WERI-Rb-1 (cell line): ENCODE data around the gene SPON2.

Source experiments
- DNase-seq: peaks from one replicate; pipeline ENCODE4 v3.0.0-alpha.2; 2020
- H3K27ac ChIP-seq: fragments of 250-450 bp; sonication (Bioruptor Pico); 2 replicates; pipeline ENCODE4 v1.5.1; 2020; ENCODE audit warnings: mild to moderate bottlenecking, moderate library complexity
- H3K27me3 ChIP-seq: fragments of 250-450 bp; sonication (Bioruptor Pico); 2 replicates; pipeline ENCODE4 v1.5.1; 2021; ENCODE audit warnings: mild to moderate bottlenecking, low read depth, moderate library complexity; ENCODE audit not compliant: insufficient read depth, severe bottlenecking
- H3K36me3 ChIP-seq: fragments of 250-450 bp; sonication (Bioruptor Pico); 2 replicates; pipeline ENCODE4 v1.5.1; 2020; ENCODE audit warnings: mild to moderate bottlenecking, moderate library complexity
- H3K4me3 ChIP-seq: 2 replicates; pipeline ENCODE4 v1.5.1; 2011; ENCODE audit warnings: low read depth, mild to moderate bottlenecking, control low read depth, low read length
- H3K9me3 ChIP-seq: fragments of 250-450 bp; sonication (Bioruptor Pico); 2 replicates; pipeline ENCODE4 v1.5.1; 2021; ENCODE audit warnings: mild to moderate bottlenecking, moderate library complexity; ENCODE audit not compliant: severe bottlenecking
- TF ChIP-seq, protein P1 (sequence below): IDR thresholded peaks from 2 replicates; pipeline ENCODE4 v1.5.1; 2011; ENCODE audit warnings: low read depth, mild to moderate bottlenecking, control low read depth, inconsistent platforms, low read length

The SPON2 gene

DNA sequence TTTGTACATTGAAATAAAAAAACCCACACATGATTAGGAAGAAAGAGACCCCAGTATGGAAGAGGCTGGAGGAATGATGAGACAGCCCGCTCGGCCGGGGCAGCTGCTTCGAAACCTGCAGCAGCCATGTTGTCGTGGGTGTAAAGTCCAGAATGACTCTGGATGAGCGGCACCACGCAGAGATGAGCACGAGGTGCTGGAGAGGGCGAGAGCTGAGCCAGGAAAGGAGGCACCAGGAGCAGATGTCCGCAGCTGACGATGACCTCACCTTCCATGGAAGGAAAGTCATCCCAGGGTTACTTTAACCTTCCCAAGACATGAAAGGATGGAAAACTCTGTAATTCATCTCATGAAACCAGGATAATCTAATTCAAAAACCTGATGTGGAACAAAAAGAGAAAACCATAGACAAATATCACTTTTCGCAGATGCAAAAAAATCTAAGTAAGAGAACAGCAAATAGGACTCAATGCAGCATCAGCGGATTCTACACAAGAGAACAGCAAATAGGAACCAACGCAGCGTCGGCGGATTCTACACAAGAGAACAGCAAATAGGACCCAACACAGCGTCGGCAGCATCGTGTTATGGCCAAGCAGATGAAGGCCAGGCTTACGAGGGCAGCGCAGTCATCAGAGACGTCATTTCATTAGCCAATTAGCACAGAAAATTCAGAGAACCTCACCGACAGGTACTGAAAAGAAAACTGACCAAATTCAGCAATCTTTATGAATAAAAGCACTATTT is 25.9 kb upstream of the SPON2 start:
- TF ChIP-seq, protein P1, sequence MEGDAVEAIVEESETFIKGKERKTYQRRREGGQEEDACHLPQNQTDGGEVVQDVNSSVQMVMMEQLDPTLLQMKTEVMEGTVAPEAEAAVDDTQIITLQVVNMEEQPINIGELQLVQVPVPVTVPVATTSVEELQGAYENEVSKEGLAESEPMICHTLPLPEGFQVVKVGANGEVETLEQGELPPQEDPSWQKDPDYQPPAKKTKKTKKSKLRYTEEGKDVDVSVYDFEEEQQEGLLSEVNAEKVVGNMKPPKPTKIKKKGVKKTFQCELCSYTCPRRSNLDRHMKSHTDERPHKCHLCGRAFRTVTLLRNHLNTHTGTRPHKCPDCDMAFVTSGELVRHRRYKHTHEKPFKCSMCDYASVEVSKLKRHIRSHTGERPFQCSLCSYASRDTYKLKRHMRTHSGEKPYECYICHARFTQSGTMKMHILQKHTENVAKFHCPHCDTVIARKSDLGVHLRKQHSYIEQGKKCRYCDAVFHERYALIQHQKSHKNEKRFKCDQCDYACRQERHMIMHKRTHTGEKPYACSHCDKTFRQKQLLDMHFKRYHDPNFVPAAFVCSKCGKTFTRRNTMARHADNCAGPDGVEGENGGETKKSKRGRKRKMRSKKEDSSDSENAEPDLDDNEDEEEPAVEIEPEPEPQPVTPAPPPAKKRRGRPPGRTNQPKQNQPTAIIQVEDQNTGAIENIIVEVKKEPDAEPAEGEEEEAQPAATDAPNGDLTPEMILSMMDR = no peak
- Histone ChIP-seq H3K9me3 (no peaks in the 10 kb centered on the region), H3K4me3 (no peak overlapping the region), H3K36me3 (no peaks in the 10 kb centered on the region), H3K27ac (no peak overlapping the region), H3K27me3 (no peaks in the 10 kb centered on the region)
- DNase-seq = no peak

DNA sequence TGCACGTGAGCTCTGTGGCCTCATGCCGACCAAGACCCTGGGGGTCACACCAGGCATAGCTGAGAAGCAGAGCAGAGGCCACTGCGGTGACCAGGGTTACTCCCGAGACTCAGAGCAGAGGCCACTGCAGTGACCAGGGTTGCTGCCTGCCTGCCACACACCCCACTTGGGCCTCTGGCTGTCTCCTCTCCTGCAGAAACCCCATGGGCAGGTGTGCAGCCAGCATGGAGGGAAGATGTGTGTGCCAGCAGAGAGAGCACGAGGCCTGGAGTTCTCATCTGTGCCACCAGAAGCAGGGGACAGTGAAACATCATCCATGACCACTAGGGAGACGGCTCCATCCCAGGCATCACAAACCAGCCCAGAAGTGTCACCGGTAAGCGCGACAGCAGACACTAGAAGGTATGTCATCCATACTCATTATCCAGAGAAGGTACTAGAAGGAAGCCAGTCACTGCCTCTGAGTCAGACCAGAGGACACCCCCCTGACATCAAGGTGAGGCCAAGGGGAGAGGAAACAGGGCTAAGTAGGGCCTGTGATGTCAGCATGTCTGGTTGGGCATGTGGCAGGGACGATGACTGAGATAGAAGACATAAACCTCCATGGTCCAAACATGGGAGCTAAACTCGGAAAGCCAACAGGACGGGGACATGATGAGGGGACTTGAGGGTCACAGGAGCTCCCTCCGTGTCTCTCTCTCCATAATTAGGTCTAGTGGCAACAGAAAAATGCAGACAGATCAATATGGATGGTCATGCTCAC is 24.2 kb upstream of the SPON2 start:
- TF ChIP-seq, protein P1 = no peak
- Histone ChIP-seq H3K27ac (no peak overlapping the region), H3K36me3 (no peaks in the 10 kb centered on the region), H3K27me3 (no peaks in the 10 kb centered on the region), H3K9me3 (peaks cover 1% of the 10 kb centered on the region), H3K4me3 (no peak overlapping the region)
- DNase-seq = no peak

DNA sequence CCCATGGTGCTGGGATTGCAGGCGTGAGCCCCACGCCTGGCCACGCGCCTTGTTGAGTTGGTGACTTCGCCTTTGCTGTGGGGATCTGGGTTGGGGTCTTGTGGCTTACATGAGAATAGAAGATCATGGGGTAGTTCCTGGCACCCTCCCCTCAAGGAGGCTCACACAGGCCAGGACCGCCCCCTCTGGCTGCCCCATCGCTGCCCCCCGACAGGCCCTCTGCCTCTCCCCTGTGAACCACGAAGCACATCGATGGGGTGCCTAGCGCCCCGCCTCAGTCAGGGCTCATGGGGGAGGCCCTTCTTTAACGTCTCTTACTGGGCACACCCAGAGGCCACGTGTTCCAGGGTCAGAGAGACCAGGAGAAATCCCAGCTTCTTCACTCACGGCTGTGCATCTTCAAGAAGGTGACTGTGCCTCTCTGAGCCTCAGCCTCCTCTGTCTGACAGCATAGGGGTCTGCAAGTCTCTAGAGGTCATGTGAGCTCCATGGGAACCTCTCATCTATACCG is 23.6 kb upstream of the SPON2 start:
- Histone ChIP-seq H3K9me3 (peaks cover 8% of the 10 kb centered on the region), H3K27ac (0 out of 2 replicates have a peak overlapping the region, but pooled peaks have one; percentile 3), H3K4me3 (no peak overlapping the region), H3K27me3 (no peaks in the 10 kb centered on the region), H3K36me3 (no peaks in the 10 kb centered on the region)
- TF ChIP-seq, protein P1 = no peak
- DNase-seq = no peak

DNA sequence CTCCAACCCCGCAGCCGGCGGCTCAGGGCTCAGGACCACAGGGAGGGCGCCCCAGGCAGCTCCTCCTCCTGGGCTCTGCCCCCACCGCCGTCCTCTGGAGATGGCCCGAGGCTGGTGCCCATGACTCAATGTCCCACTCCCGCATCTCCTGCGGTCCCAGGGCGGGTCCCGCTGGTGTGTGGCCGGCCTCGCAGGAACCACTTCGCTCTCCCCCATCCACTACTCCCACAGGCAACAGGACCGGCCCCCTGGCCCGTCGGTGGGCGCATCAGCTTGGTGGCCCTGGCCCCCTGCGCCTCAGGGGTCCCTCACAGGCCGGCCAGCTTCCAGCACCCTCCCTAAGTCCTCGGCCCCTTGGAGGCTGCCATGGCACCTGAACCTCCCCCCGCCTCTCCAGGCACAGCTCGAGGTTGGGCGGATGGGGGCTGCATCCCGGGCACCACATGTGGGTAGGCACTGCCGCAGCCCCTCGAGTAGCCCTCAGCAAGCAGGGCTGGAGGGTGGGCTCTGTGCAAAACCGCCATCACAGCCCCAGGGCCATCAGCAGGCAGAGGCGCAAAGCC is 22.8 kb upstream of the SPON2 start:
- DNase-seq = no peak
- TF ChIP-seq, protein P1 = no peak
- Histone ChIP-seq H3K27me3 (no peaks in the 10 kb centered on the region), H3K36me3 (no peaks in the 10 kb centered on the region), H3K9me3 (peaks cover 8% of the 10 kb centered on the region), H3K4me3 (no peak overlapping the region), H3K27ac (peak overlapping the region; percentile 8; the same call in 1 of the 2 replicates)

DNA sequence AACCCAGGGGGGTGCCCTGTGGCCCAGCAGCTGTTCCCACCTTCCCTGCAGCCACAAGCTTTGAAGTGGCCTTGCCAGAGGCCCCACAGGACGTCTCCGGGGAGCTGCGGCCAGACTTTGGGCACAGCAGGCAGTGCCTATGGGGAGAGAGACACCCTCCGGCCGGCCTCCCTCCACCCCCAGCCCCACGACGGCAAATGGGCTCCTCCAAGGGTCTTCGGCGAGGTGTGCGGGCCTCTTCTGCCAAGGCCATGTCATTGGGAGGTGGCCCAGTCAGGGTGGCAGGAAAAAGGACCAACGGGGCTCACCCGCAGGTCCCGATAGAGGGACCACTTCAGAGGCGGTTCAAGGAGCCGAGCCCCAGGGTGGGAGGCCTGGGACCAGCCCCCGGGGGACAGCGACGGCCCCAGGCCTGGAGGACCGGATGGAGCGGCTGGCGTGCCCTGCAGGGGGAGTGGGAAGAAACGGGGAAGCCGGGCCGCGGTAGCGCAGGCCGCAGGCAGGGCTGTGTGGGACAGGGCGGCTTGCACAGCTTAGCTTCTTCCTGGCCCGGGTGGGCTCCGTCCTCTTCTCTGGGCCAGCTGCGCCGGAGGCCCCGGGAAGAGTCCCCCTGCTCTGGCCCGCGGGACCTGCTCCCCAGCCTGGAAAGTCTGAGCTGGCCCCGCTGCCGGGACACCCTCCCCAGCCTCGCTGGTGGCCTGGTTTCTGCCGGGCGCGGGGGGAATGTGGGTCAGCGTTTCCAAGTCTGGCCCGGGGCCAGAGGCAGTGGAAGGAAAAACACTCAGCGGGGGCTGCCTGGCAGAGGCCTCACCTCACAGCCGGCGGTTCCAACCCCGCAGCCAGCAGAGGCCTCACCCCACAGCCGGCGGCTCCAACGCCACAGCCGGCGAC is 21.9 kb upstream of the SPON2 start:
- no peaks in the 10 kb centered on the region for H3K36me3 ChIP-seq
- peaks cover 8% of the 10 kb centered on the region for H3K9me3 ChIP-seq
- no peak overlapping the region for H3K4me3 ChIP-seq
- no peaks in the 10 kb centered on the region for H3K27me3 ChIP-seq
- TF ChIP-seq, protein P1 = no peak
- H3K27ac ChIP-seq = peak overlapping the region; percentile 51
- DNase-seq = no peak
